ENCODE results near the gene NTNG2.

NTNG2 gene

GRCh38 chr9:132204883-132205282, 43.0 kb downstream of the NTNG2 start:
- DNase-seq (ENCODE audit: low spot score), result no peak

GRCh38 chr9:132207215-132207614, 45.4 kb downstream of the NTNG2 start:
- DNase-seq (ENCODE audit: low spot score), result no peak

DNA sequence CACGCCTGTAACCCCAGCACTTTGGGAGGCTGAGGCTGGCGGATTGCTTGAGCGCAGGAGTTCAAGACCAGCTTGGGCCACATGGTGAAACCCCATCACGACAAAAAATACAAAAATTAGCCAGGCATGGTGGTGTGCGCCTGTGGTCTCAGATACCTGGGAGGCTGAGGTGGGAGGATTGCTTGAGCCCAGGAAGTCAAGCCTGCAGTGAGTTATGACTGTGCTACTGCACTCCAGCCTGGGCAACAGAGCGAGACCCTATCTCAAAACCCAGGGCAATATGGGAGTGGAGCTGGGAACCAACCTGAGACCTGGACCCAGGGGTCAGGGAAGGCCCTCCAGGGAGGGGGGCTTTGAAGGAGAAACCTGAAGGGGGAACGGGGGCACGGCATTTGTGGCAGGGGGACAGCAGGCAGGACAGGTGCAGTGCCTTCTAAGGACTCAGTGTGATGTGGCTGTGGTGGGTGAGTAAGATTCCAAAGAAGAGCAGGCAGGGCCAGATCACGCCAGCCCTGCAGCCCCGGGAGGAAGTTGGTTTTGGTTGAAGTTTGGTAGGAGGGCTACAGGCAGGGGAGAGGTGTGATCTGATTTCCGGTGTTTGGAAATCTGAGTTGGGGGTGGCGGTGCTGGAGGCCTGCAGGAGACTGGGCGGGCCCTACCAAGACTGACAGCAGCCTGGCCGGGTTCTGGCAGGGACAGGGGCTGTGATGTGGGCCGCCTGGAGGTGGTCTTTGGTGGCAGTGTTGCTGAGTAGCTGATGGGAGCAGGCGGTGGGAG, 46.2 kb downstream of the NTNG2 start:
- no peak for DNase-seq (ENCODE audit: low spot score)

- no peak for DNase-seq (ENCODE audit: low spot score)
Measured at GRCh38 chr9:132209228-132209627, 47.4 kb downstream of the NTNG2 start.

- DNase-seq (ENCODE audit: low spot score), result peak; percentile 84
Measured at GRCh38 chr9:132210472-132211145, 48.8 kb downstream of the NTNG2 start.

GRCh38 chr9:132211570-132211969, 49.7 kb downstream of the NTNG2 start:
- no peak for DNase-seq (ENCODE audit: low spot score)

- DNase-seq (ENCODE audit: low spot score), result peak; percentile 65
Measured at GRCh38 chr9:132214027-132214622, 52.3 kb downstream of the NTNG2 start.

DNA sequence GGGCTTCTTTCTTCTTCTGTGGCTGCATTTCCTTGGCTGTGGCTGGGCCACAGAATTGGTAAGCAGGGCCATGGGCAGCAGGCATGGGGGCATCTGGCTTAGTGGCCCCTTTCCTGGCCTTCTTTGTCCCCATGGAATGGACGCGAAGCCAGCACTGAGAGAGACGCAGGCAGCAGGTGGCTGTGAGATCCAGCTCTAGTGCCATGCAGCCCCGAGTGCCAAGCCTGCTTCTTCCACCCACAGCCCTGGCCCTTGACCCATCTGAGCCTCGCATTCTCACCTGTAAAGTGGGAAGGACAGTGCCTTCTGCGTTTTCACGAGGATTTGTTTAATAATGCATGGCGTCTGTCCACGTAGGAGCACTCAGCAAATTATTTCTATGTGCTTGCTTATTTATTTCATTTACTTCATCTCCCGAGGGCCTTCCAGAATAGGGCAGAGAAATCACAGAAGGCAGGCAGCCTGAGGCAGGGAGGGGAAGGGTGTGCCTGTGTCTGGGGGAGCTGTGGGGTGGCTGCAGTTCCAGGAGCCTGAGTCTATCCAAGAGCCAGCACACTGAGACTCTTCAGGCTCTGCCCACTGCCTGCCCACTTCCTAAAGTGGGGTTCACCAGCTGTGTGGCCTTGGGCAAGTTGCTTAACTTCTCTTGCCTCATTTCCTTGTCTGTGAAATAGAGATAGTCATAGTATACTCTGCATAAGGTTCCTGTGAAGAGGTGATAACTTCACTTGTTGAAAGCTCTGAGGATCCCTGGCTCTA, 55.2 kb downstream of the NTNG2 start:
- DNase-seq (ENCODE audit: low spot score), result no peak

DNA sequence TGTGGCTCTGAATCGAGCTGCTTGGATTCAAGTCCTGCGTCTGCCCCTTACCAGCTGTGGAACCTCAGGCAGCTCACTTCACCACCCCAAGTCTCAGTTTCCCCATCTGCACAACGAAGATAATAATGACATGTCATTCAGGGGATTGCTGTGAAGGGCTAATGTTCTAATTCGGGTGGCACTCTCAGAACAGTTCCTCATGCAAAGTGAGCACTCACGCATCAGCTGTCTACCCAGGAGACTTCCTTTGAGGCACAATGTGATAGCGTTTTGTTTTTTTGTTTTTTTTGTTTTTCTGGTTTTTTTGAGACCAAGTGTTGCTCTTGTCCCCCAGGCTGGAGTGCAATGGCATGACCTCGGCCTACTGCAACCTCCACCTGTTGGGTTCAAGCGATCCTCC, 56.4 kb downstream of the NTNG2 start:
- no peak for DNase-seq (ENCODE audit: low spot score)

DNA sequence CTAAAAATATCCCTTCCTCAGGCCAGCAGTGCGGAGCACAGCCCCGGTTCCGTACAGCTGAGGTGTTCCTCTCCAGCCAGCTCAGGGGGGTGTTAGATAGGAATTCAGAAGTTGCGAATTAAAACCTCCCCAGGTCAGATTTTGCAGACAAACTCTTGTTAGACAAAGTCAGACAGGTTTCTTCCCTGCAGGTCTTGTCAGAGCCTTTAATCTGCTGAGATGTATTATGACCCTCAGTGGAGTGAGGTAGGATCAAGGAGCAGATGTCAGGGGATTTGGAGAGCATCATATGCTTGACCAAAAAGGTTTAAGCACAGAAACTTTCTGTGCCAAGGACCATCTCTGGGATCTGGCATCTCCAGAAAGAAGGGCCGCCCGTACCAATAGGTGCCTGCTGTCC, 60.1 kb downstream of the NTNG2 start:
- DNase-seq (ENCODE audit: low spot score), result no peak

DNA sequence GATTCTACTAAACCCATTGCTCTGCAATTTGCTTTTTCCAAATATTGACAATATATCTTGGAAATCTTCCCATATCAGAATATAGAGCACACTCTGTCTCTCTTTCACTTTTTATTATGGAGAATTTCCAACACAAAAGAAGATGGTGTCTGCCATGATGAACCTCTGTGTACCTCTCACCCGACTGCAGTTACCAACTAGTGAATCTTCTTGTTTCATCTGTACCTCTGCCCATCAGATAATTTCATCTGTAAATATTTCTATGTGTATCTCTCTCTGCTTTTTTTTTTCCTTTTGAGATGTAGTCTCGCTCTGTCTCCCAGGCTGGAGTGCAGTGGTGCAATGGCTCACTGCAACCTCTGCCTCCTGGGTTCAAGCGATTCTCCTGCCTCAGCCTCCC, 62.8 kb downstream of the NTNG2 start:
- DNase-seq (ENCODE audit: low spot score), result no peak

- DNase-seq (ENCODE audit: low spot score), result no peak
Measured at GRCh38 chr9:132226571-132227430, 64.9 kb downstream of the NTNG2 start.

GRCh38 chr9:132228062-132228461, 66.2 kb downstream of the NTNG2 start:
- DNase-seq (ENCODE audit: low spot score), result no peak

DNA sequence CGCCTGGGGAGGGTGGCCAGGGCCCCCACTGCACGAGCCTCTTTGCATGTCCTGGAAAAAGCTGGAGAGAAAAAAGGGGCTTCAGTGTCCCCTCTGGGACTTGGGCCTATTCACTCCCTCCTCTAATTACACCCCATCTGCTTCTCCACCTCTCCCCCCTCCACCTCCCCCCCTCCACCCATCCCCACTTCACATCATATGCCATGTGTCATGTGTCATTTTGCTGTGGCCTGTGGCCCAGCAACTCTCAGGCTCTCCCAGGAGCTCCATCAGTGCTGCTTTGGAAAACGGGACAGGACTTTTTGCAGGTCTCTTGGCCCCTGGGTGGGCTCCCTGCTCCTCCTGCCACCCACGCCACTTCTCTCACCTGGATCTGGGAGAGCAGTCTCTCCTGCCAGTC, 68.7 kb downstream of the NTNG2 start:
- DNase-seq (ENCODE audit: low spot score), result no peak

GRCh38 chr9:132231019-132231701, 69.3 kb downstream of the NTNG2 start:
- DNase-seq (ENCODE audit: low spot score), result no peak

DNA sequence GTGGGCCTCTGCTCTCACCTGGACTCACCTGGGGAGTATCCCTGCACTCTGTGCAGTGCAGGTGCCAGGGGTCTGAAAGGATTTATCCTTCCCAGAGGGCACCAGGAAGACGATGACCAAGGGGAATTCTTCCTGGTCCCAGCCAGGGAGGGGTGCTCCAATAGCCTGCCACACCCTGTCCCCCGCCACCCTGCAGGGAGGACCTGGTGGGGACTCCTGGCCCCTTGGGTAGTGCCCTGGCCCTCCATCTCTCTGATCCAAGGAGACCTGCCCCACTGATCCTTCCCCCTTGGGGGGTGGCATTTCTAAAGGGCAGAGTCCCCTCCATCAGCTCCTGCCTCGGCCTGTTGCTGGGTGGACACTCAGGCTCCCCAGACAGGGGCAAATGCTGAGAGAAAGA, 70.7 kb downstream of the NTNG2 start:
- no peak for DNase-seq (ENCODE audit: low spot score)

- DNase-seq (ENCODE audit: low spot score), result no peak
Measured at GRCh38 chr9:132233138-132233537, 71.3 kb downstream of the NTNG2 start.

- no peak for DNase-seq (ENCODE audit: low spot score)
Measured at GRCh38 chr9:132234535-132234934, 72.7 kb downstream of the NTNG2 start.

GRCh38 chr9:132235125-132235524, 73.3 kb downstream of the NTNG2 start:
- no peak for DNase-seq (ENCODE audit: low spot score)

- peak; percentile 80 for DNase-seq (ENCODE audit: low spot score)
Measured at GRCh38 chr9:132235894-132236661, 74.2 kb downstream of the NTNG2 start.
